NAMALWA (cell line): ENCODE data around the gene TEPSIN.

ENCODE experiments used
- DNase-seq: peaks from one replicate; pipeline ENCODE4 v3.0.0-alpha.2; 2015; ENCODE audit warnings: low spot score

Gene TEPSIN

GRCh38 chr17:81197831-81198490 is 40.9 kb downstream of the TEPSIN start:
- no peak for DNase-seq

GRCh38 chr17:81197409-81197795 is 41.5 kb downstream of the TEPSIN start:
- DNase-seq = no peak

GRCh38 chr17:81196505-81197408 is 42.1 kb downstream of the TEPSIN start:
- DNase-seq = no peak

- no peak for DNase-seq
Measured at GRCh38 chr17:81195941-81196495, 42.8 kb downstream of the TEPSIN start.

- DNase-seq = no peak
Measured at GRCh38 chr17:81194941-81195901, 43.6 kb downstream of the TEPSIN start.

GRCh38 chr17:81194225-81194760 is 44.6 kb downstream of the TEPSIN start:
- no peak for DNase-seq

GRCh38 chr17:81193470-81194224 is 45.2 kb downstream of the TEPSIN start:
- DNase-seq = no peak

GRCh38 chr17:81193051-81193410 is 45.8 kb downstream of the TEPSIN start:
- DNase-seq = no peak

GRCh38 chr17:81192386-81193050 is 46.3 kb downstream of the TEPSIN start:
- DNase-seq = no peak

GRCh38 chr17:81191646-81192045 is 47.2 kb downstream of the TEPSIN start:
- DNase-seq = no peak

- DNase-seq = no peak
Measured at GRCh38 chr17:81191116-81191515, 47.7 kb downstream of the TEPSIN start.

GRCh38 chr17:81190591-81190990 is 48.3 kb downstream of the TEPSIN start:
- no peak for DNase-seq

GRCh38 chr17:81189670-81190530 is 49.0 kb downstream of the TEPSIN start:
- no peak for DNase-seq

GRCh38 chr17:81189016-81189415 is 49.8 kb downstream of the TEPSIN start:
- DNase-seq = no peak

- no peak for DNase-seq
Measured at GRCh38 chr17:81188491-81188840, 50.4 kb downstream of the TEPSIN start.

- DNase-seq = no peak
Measured at GRCh38 chr17:81187586-81188490, 51.0 kb downstream of the TEPSIN start.

GRCh38 chr17:81187120-81187519 is 51.7 kb downstream of the TEPSIN start:
- no peak for DNase-seq

- DNase-seq = no peak
Measured at GRCh38 chr17:81186203-81186602, 52.7 kb downstream of the TEPSIN start.
